GM23248 (cell line): Measurements from ENCODE around the gene FXR1.

Source experiments
- EZH2 ChIP-seq: fragments of 200-600 bp; sonication (generic); IDR thresholded peaks from 2 replicates; pipeline ENCODE4 v1.6.1; 2018; ENCODE audit warnings: antibody characterized with exemption, mild to moderate bottlenecking; ENCODE audit not compliant: insufficient read depth, poor library complexity, severe bottlenecking
- EZH2phosphoT487 ChIP-seq: fragments of 200-600 bp; sonication (generic); IDR thresholded peaks from 2 replicates; pipeline ENCODE4 v1.6.1; 2018; ENCODE audit warnings: antibody characterized with exemption, moderate library complexity, mild to moderate bottlenecking, low read depth; ENCODE audit not compliant: insufficient read depth

DNA sequence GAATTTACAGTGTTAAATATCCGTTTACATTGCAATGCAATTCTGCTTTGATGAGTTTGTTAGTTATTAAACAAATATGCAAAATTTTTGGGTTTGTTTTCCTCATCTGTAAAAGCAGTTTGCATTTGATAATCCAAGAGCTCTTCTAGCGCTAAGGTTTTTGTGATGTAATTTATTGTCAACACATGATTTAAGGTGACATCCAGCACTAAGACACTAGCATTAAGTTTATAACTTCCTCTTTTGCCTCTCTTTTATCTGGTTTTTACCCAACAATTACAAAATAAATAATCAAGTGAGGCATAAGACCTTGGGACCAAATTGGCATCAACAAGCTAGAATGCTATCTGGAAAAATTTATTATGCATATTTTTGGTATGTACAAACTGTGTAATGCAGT is 78.0 kb downstream of the FXR1 start:
- TF ChIP-seq EZH2 (no peak), EZH2phosphoT487 (no peak)
